Measurements from ENCODE around the gene MAMSTR. TPM values are rescaled to one million over a fixed set of nuclear protein-coding genes. Genes with fewer than 3 reads are reported as not detected.

Gene MAMSTR
- total and polyA plus RNA-seq, 10 of the 15 experiments (the other 5 are each of a cell fraction or from before 2014, with no cell fraction given): 0.04 to 0.73 (median 0.31) TPM; not detected in 1

DNA sequence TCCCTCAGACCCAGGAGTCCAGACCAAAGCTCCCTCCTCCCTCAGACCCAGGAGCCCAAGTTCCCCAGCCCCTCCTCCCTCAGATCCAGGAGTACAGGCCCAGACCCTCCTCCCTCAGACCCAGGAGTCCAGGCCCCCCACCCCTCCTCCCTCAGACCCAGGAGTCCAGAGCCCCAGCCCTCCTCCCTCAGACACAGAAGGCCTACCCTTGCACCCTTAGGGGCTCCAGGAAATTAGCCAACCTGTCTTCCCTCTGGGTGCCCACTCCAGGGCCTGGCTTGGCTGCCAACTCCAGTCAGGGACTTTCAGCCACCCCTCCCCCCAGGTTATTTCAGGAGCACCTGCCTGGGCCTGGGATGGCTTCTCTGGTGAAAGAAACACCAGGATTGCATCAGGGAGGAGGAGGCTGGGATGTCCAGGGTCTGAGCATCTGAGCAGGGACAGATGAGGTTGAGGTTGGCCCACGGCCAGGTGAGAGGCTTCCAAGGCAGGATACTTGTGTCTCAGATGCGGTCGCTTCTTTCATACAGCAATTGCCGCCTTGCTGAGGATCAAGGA, 35.6 kb upstream of the MAMSTR start, which contains the start of gene FGF21 (continued):
- TF ChIP-seq NRF1 (conservative IDR thresholded peaks at IDR 0.05; ENCODE audit: low read depth, low read length): no peak
- no peak for TF ChIP-seq SIN3A (IDR thresholded peaks at IDR 0.05; ENCODE audit: low read depth, low read length)
- no peak for TF ChIP-seq ZNF217 (IDR thresholded peaks at IDR 0.05)
- no peak for TF ChIP-seq NFYA (IDR thresholded peaks at IDR 0.05; ENCODE audit: borderline replicate concordance, low read depth, low read length)
- no peak for TF ChIP-seq CEBPZ (IDR thresholded peaks at IDR 0.05; ENCODE audit: low read depth, low read length)
- TF ChIP-seq EED (IDR thresholded peaks at IDR 0.05; ENCODE audit: low read depth): no peak
- no peak for TF ChIP-seq SMARCA5 (IDR thresholded peaks at IDR 0.05)
- TF ChIP-seq ZBTB11 (CRISPR knock-in tag; IDR thresholded peaks at IDR 0.05): no peak
- TF ChIP-seq ZNF274 (IDR thresholded peaks at IDR 0.05; ENCODE audit: insufficient read depth, insufficient read length): no peak
